ENCODE results near the gene COP1.
"Not testable (repeated sequence)": the region's sequence is repeated elsewhere in the genome, so short reads cannot be mapped to it uniquely, and the experiment has no call there.

COP1 gene

GRCh38 chr1:176241385-176242015 is 34.4 kb upstream of the COP1 start:
- H3K27me3 ChIP-seq (ENCODE audit: control insufficient read depth, insufficient read depth, low read length), result no peaks in the 10 kb centered on the region
- H2AFZ ChIP-seq, result no peak overlapping the region
- H3K79me2 ChIP-seq, result no peaks in the 10 kb centered on the region
- TF ChIP-seq, protein P1, sequence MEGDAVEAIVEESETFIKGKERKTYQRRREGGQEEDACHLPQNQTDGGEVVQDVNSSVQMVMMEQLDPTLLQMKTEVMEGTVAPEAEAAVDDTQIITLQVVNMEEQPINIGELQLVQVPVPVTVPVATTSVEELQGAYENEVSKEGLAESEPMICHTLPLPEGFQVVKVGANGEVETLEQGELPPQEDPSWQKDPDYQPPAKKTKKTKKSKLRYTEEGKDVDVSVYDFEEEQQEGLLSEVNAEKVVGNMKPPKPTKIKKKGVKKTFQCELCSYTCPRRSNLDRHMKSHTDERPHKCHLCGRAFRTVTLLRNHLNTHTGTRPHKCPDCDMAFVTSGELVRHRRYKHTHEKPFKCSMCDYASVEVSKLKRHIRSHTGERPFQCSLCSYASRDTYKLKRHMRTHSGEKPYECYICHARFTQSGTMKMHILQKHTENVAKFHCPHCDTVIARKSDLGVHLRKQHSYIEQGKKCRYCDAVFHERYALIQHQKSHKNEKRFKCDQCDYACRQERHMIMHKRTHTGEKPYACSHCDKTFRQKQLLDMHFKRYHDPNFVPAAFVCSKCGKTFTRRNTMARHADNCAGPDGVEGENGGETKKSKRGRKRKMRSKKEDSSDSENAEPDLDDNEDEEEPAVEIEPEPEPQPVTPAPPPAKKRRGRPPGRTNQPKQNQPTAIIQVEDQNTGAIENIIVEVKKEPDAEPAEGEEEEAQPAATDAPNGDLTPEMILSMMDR (IDR thresholded peaks at IDR 0.05), result no peak
- H3K4me1 ChIP-seq, result no peaks in the 10 kb centered on the region
- no peak overlapping the region for H3K9ac ChIP-seq
- H3K36me3 ChIP-seq (ENCODE audit: control insufficient read depth, insufficient read depth, low read length), result no peaks in the 10 kb centered on the region
- no peaks in the 10 kb centered on the region for H3K9me3 ChIP-seq (ENCODE audit: control insufficient read depth, low read length)
- H3K4me2 ChIP-seq (ENCODE audit: low read length), result no peak overlapping the region
- no peak overlapping the region for H3K27ac ChIP-seq
- H3K4me3 ChIP-seq (ENCODE audit: low read depth, low read length), result no peak overlapping the region

- H3K4me1 ChIP-seq; H3K79me2 ChIP-seq; H3K4me2 ChIP-seq (ENCODE audit: low read length); H3K27ac ChIP-seq; H3K9me3 ChIP-seq (ENCODE audit: control insufficient read depth, low read length); H3K9ac ChIP-seq; H2AFZ ChIP-seq; H3K36me3 ChIP-seq (ENCODE audit: control insufficient read depth, insufficient read depth, low read length); H3K4me3 ChIP-seq (ENCODE audit: low read depth, low read length); H3K27me3 ChIP-seq (ENCODE audit: control insufficient read depth, insufficient read depth, low read length): not testable (repeated sequence)
Observed at GRCh38 chr1:176233657-176234056, 26.6 kb upstream of the COP1 start.

DNA sequence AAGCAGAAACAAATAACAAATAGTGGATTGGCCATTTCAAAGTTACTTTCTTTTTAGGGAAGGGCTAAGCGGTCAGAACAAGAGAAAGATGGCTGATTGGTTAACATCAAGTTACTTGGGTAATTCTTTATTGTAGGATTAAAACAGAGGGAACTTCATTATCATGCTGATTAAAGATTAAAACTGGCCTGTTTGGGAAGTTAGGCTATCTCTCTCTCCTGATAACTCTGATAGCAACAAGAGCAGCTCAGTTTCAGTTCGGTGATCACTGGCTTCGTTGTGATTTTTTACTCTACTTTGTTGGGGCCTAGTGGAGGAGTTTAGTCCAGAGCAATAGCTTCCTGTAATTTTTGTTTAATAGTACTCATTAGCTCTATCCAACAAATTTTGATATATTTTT is 20.5 kb upstream of the COP1 start:
- no peaks in the 10 kb centered on the region for H3K27me3 ChIP-seq (ENCODE audit: control insufficient read depth, insufficient read depth, low read length)
- H3K4me3 ChIP-seq (ENCODE audit: low read depth, low read length), result no peak overlapping the region
- TF ChIP-seq, protein P1 (IDR thresholded peaks at IDR 0.05), result no peak
- no peaks in the 10 kb centered on the region for H3K79me2 ChIP-seq
- H3K9me3 ChIP-seq (ENCODE audit: control insufficient read depth, low read length), result no peaks in the 10 kb centered on the region
- no peaks in the 10 kb centered on the region for H3K4me1 ChIP-seq
- H3K27ac ChIP-seq, result no peak overlapping the region
- H3K36me3 ChIP-seq (ENCODE audit: control insufficient read depth, insufficient read depth, low read length), result no peaks in the 10 kb centered on the region
- H3K9ac ChIP-seq, result no peak overlapping the region
- no peak overlapping the region for H3K4me2 ChIP-seq (ENCODE audit: low read length)
- no peak overlapping the region for H2AFZ ChIP-seq

- Histone ChIP-seq H2AFZ (no peak overlapping the region), H3K4me1 (no peaks in the 10 kb centered on the region), H3K79me2 (no peaks in the 10 kb centered on the region), H3K27ac (no peak overlapping the region), H3K4me3 (ENCODE audit: low read depth, low read length) (no peak overlapping the region), H3K9ac (no peak overlapping the region), H3K27me3 (ENCODE audit: control insufficient read depth, insufficient read depth, low read length) (no peaks in the 10 kb centered on the region), H3K9me3 (ENCODE audit: control insufficient read depth, low read length) (no peaks in the 10 kb centered on the region), H3K36me3 (ENCODE audit: control insufficient read depth, insufficient read depth, low read length) (no peaks in the 10 kb centered on the region), H3K4me2 (ENCODE audit: low read length) (no peak overlapping the region)
- TF ChIP-seq, protein P1 (IDR thresholded peaks at IDR 0.05), result no peak
Observed at GRCh38 chr1:176225911-176226310, 18.8 kb upstream of the COP1 start.

- no peak overlapping the region for H3K4me3 ChIP-seq (ENCODE audit: low read depth, low read length)
- H3K79me2 ChIP-seq, result no peaks in the 10 kb centered on the region
- H3K27ac ChIP-seq, result no peak overlapping the region
- no peak overlapping the region for H3K9ac ChIP-seq
- H3K4me2 ChIP-seq (ENCODE audit: low read length), result no peak overlapping the region
- no peak overlapping the region for H2AFZ ChIP-seq
- no peaks in the 10 kb centered on the region for H3K9me3 ChIP-seq (ENCODE audit: control insufficient read depth, low read length)
- no peaks in the 10 kb centered on the region for H3K36me3 ChIP-seq (ENCODE audit: control insufficient read depth, insufficient read depth, low read length)
- H3K27me3 ChIP-seq (ENCODE audit: control insufficient read depth, insufficient read depth, low read length), result no peaks in the 10 kb centered on the region
- H3K4me1 ChIP-seq, result no peaks in the 10 kb centered on the region
- TF ChIP-seq, protein P1 (IDR thresholded peaks at IDR 0.05), result no peak
Observed at GRCh38 chr1:176225479-176225875, 18.4 kb upstream of the COP1 start.
